Panc1 (cell line): ENCODE results near the gene TMEM150B. TPM values are rescaled to one million over a fixed set of nuclear protein-coding genes. Genes with fewer than 3 reads are reported as not detected.
"Not testable (repeated sequence)": the region's sequence is repeated elsewhere in the genome, so short reads cannot be mapped to it uniquely, and the experiment has no call there.

Experiments
- ATAC-seq: fragments of 200-7000 bp; cut with Tn5 transposase; 2 replicates; pipeline ENCODE4 v1.9.1; 2020; ENCODE audit warnings: mild to moderate bottlenecking, moderate library complexity
- BruUV-seq: library from RNA; stranded (reverse); fragments of 400-500 nt; replicated peaks from 2 replicates; lab custom pipeline; 2021; lab: Mats Ljungman, UMichigan
- CTCF ChIA-PET: fragments of 300-600 bp; sonication (Branson Sonifier 250); formaldehyde crosslinking; loops from one replicate; lab custom pipeline; 2022; ENCODE audit warnings: antibody characterized with exemption; lab: Charles Lee
- POLR2A ChIA-PET: fragments of 300-600 bp; sonication (Branson Sonifier 250); formaldehyde crosslinking; loops from one replicate; lab custom pipeline; 2022; ENCODE audit warnings: antibody characterized with exemption; lab: Charles Lee
- DNase-seq: peaks from one replicate; pipeline ENCODE4 v3.0.0-alpha.2; 2010; ENCODE audit warnings: low read depth, low spot score
- H3K27ac ChIP-seq: 2 replicates; pipeline ENCODE4 v1.5.1; 2011; ENCODE audit warnings: mild to moderate bottlenecking, low read length, inconsistent platforms
- H3K27me3 ChIP-seq: fragments of 200-500 bp; sonication (Bioruptor generic); 2 replicates; pipeline ENCODE4 v1.6.0; 2014; ENCODE audit warnings: low read length, inconsistent platforms; ENCODE audit not compliant: control insufficient read depth, insufficient read depth
- H3K36me3 ChIP-seq: fragments of 200-500 bp; sonication (Bioruptor generic); 2 replicates; pipeline ENCODE4 v1.5.1; 2014; ENCODE audit warnings: inconsistent platforms, mild to moderate bottlenecking, low read length, moderate library complexity; ENCODE audit not compliant: control insufficient read depth, insufficient read depth
- H3K4me1 ChIP-seq: 2 replicates; pipeline ENCODE4 v1.5.1; 2011; ENCODE audit warnings: inconsistent platforms, mild to moderate bottlenecking, low read length, moderate library complexity; ENCODE audit not compliant: control insufficient read depth, insufficient read depth
- H3K4me3 ChIP-seq, 2 experiments: 2 replicates each; pipeline ENCODE4 v1.5.1; 2011 to 2012; ENCODE audit warnings: low read depth in 2 of 2, low read length in 2 of 2, mild to moderate bottlenecking in 2 of 2, inconsistent platforms in 1 of 2, moderate library complexity in 1 of 2
- H3K9me3 ChIP-seq: fragments of 200-500 bp; sonication (Bioruptor generic); 2 replicates; pipeline ENCODE4 v1.5.1; 2014; ENCODE audit warnings: low read depth, mild to moderate bottlenecking, inconsistent platforms, low read length, moderate library complexity; ENCODE audit not compliant: control insufficient read depth, insufficient read depth
- POLR2AphosphoS5 ChIP-seq: IDR thresholded peaks from 2 replicates; pipeline ENCODE4 v1.6.1; 2012; ENCODE audit warnings: mild to moderate bottlenecking, low read depth, low read length, moderate library complexity
- SIN3A ChIP-seq: IDR thresholded peaks from 2 replicates; pipeline ENCODE4 v1.6.1; 2012; ENCODE audit warnings: low read depth, mild to moderate bottlenecking, low read length, moderate library complexity, borderline replicate concordance; ENCODE audit not compliant: insufficient read depth
- TCF7L2 ChIP-seq: IDR thresholded peaks from 2 replicates; pipeline ENCODE4 v1.6.1; 2011; ENCODE audit warnings: mild to moderate bottlenecking, low read depth, low read length, inconsistent platforms
- in situ Hi-C: cut with HindIII; loops from 2 replicates; pipeline ENCODE4 v1.10.0; 2016; ENCODE audit warnings: low sequenced_read_pairs, low pct_unique_long_range_greater_than_20kb
- intact Hi-C: fragments of 100-400 bp; cut with micrococcal nuclease; formaldehyde crosslinking; loops from one replicate; pipeline ENCODE4 v1.10.0; 2022; ENCODE audit not compliant: unreplicated experiment
- total RNA-seq: library from RNA; stranded (reverse); gene quantifications from one replicate; pipeline ENCODE4 v1.2.1, GENCODE V29; 2021; ENCODE audit not compliant: unreplicated experiment
- TF ChIP-seq, protein P1 (sequence below), 2 experiments: IDR thresholded peaks; 2 replicates each; pipeline ENCODE4 v1.6.1; 2011 to 2012; ENCODE audit warnings: low read depth in 2 of 2, control low read depth in 1 of 2, low read length in 1 of 2, mild to moderate bottlenecking in 1 of 2, moderate library complexity in 1 of 2; ENCODE audit not compliant: insufficient read depth in 1 of 2
- TF ChIP-seq, protein P2 (sequence below): fragments of 450-650 bp; IDR thresholded peaks from 2 replicates; pipeline ENCODE4 v1.5.1; 2017; ENCODE audit warnings: mild to moderate bottlenecking

Gene TMEM150B
- total RNA-seq, 1 experiment from 2014 or later = not detected

GRCh38 chr19:55333870-55334269, 8.7 kb upstream of the TMEM150B start:
- no peak for DNase-seq
- CTCF ChIA-PET = no interaction called here
- POLR2A ChIA-PET = no interaction called here

GRCh38 chr19:55329791-55330190, 4.7 kb upstream of the TMEM150B start:
- H3K4me3 ChIP-seq, H3K27ac ChIP-seq, intact Hi-C loops, H3K9me3 ChIP-seq, POLR2A ChIA-PET, H3K36me3 ChIP-seq, H3K27me3 ChIP-seq, ATAC-seq, BruUV-seq, H3K4me1 ChIP-seq, in situ Hi-C loops, DNase-seq: not testable (repeated sequence)
- CTCF ChIA-PET = interaction anchor here (0.7 kb wide), 1 partner anchor 9 kb away, joined by 6 read pairs; no protein-coding TSS in a partner anchor

More at GRCh38 chr19:55333870-55334269, 8.7 kb upstream of the TMEM150B start:
- Histone ChIP-seq H3K27me3 (no peaks in the 10 kb centered on the region), H3K36me3 (no peaks in the 10 kb centered on the region), H3K4me3 (no peak overlapping the region), H3K4me1 (peaks cover 8% of the 10 kb centered on the region), H3K9me3 (no peaks in the 10 kb centered on the region), H3K27ac (no peak overlapping the region)
- BruUV-seq = no TSS peak
- in situ Hi-C loops (no loop called here), intact Hi-C loops (no loop called here)
- no peak for TF ChIP-seq SIN3A
- TF ChIP-seq, protein P1, sequence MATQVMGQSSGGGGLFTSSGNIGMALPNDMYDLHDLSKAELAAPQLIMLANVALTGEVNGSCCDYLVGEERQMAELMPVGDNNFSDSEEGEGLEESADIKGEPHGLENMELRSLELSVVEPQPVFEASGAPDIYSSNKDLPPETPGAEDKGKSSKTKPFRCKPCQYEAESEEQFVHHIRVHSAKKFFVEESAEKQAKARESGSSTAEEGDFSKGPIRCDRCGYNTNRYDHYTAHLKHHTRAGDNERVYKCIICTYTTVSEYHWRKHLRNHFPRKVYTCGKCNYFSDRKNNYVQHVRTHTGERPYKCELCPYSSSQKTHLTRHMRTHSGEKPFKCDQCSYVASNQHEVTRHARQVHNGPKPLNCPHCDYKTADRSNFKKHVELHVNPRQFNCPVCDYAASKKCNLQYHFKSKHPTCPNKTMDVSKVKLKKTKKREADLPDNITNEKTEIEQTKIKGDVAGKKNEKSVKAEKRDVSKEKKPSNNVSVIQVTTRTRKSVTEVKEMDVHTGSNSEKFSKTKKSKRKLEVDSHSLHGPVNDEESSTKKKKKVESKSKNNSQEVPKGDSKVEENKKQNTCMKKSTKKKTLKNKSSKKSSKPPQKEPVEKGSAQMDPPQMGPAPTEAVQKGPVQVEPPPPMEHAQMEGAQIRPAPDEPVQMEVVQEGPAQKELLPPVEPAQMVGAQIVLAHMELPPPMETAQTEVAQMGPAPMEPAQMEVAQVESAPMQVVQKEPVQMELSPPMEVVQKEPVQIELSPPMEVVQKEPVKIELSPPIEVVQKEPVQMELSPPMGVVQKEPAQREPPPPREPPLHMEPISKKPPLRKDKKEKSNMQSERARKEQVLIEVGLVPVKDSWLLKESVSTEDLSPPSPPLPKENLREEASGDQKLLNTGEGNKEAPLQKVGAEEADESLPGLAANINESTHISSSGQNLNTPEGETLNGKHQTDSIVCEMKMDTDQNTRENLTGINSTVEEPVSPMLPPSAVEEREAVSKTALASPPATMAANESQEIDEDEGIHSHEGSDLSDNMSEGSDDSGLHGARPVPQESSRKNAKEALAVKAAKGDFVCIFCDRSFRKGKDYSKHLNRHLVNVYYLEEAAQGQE (IDR thresholded peaks at IDR 0.05; ENCODE audit: insufficient read depth in 1 of 2, low read depth in 2 of 2, low read length in 1 of 2) = no peak
- no peak for ATAC-seq

- DNase-seq, H3K27me3 ChIP-seq, H3K36me3 ChIP-seq, H3K9me3 ChIP-seq, H3K4me1 ChIP-seq, H3K4me3 ChIP-seq, CTCF ChIA-PET, ATAC-seq, in situ Hi-C loops, H3K27ac ChIP-seq, BruUV-seq, intact Hi-C loops: not testable (repeated sequence)
- POLR2A ChIA-PET = interaction anchor here (0.7 kb wide), 1 partner anchor 413 kb away, joined by 16 read pairs; no protein-coding TSS in a partner anchor
These were observed 3.7 kb upstream of the TMEM150B start for GRCh38 chr19:55328774-55329318.

DNA sequence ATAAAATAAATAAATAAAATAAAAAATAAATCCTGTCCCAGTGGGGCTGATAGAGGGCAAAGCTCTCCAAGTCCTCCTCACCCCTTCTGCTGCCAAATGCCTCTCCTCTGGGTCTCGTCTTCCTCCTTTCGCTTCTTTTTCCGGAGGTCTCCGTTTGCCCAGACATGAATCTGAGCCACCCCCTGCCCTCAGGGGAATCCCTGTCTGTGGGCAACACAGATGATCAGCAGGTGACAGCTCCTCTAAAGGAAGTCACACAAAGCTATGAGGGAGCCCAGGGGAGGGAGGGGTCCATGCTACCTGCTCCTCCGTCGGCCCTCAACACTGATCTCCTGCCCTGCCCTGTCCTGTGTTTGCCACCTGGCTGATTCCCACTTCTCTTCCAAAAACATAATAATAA, 479 bp downstream of the TMEM150B start:
- Histone ChIP-seq H3K4me3 (no peak overlapping the region), H3K27ac (no peak overlapping the region), H3K36me3 (no peaks in the 10 kb centered on the region), H3K4me1 (peaks cover 9% of the 10 kb centered on the region; the same call in 1 of the 2 replicates), H3K9me3 (no peaks in the 10 kb centered on the region), H3K27me3 (no peaks in the 10 kb centered on the region)
- TF ChIP-seq POLR2AphosphoS5 (no peak), TCF7L2 (no peak), SIN3A (no peak)
- TF ChIP-seq, protein P1 (IDR thresholded peaks at IDR 0.05; ENCODE audit: insufficient read depth in 1 of 2, low read depth in 2 of 2, low read length in 1 of 2) = no peak
- TF ChIP-seq, protein P2, sequence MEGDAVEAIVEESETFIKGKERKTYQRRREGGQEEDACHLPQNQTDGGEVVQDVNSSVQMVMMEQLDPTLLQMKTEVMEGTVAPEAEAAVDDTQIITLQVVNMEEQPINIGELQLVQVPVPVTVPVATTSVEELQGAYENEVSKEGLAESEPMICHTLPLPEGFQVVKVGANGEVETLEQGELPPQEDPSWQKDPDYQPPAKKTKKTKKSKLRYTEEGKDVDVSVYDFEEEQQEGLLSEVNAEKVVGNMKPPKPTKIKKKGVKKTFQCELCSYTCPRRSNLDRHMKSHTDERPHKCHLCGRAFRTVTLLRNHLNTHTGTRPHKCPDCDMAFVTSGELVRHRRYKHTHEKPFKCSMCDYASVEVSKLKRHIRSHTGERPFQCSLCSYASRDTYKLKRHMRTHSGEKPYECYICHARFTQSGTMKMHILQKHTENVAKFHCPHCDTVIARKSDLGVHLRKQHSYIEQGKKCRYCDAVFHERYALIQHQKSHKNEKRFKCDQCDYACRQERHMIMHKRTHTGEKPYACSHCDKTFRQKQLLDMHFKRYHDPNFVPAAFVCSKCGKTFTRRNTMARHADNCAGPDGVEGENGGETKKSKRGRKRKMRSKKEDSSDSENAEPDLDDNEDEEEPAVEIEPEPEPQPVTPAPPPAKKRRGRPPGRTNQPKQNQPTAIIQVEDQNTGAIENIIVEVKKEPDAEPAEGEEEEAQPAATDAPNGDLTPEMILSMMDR = no peak
- intact Hi-C loops (no loop called here), in situ Hi-C loops (no loop called here)
- ATAC-seq (no peak), DNase-seq (no peak)
- ChIA-PET CTCF (no interaction called here), POLR2A (interaction anchor here (0.6 kb wide), 1 partner anchor 300 kb away, joined by 11 read pairs; the partner anchor contains the start of gene ZNF784)
- BruUV-seq = no TSS peak
